Measurements from ENCODE around the gene TBL1X.

- no peak for TF ChIP-seq SIN3A (IDR thresholded peaks at IDR 0.05; ENCODE audit: borderline replicate concordance, insufficient read depth, low read depth, low read length)
- TF ChIP-seq, protein P1, sequence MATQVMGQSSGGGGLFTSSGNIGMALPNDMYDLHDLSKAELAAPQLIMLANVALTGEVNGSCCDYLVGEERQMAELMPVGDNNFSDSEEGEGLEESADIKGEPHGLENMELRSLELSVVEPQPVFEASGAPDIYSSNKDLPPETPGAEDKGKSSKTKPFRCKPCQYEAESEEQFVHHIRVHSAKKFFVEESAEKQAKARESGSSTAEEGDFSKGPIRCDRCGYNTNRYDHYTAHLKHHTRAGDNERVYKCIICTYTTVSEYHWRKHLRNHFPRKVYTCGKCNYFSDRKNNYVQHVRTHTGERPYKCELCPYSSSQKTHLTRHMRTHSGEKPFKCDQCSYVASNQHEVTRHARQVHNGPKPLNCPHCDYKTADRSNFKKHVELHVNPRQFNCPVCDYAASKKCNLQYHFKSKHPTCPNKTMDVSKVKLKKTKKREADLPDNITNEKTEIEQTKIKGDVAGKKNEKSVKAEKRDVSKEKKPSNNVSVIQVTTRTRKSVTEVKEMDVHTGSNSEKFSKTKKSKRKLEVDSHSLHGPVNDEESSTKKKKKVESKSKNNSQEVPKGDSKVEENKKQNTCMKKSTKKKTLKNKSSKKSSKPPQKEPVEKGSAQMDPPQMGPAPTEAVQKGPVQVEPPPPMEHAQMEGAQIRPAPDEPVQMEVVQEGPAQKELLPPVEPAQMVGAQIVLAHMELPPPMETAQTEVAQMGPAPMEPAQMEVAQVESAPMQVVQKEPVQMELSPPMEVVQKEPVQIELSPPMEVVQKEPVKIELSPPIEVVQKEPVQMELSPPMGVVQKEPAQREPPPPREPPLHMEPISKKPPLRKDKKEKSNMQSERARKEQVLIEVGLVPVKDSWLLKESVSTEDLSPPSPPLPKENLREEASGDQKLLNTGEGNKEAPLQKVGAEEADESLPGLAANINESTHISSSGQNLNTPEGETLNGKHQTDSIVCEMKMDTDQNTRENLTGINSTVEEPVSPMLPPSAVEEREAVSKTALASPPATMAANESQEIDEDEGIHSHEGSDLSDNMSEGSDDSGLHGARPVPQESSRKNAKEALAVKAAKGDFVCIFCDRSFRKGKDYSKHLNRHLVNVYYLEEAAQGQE (IDR thresholded peaks at IDR 0.05; ENCODE audit: insufficient read depth in 1 of 2, low read depth in 2 of 2, low read length in 1 of 2): no peak
- TF ChIP-seq, protein P2, sequence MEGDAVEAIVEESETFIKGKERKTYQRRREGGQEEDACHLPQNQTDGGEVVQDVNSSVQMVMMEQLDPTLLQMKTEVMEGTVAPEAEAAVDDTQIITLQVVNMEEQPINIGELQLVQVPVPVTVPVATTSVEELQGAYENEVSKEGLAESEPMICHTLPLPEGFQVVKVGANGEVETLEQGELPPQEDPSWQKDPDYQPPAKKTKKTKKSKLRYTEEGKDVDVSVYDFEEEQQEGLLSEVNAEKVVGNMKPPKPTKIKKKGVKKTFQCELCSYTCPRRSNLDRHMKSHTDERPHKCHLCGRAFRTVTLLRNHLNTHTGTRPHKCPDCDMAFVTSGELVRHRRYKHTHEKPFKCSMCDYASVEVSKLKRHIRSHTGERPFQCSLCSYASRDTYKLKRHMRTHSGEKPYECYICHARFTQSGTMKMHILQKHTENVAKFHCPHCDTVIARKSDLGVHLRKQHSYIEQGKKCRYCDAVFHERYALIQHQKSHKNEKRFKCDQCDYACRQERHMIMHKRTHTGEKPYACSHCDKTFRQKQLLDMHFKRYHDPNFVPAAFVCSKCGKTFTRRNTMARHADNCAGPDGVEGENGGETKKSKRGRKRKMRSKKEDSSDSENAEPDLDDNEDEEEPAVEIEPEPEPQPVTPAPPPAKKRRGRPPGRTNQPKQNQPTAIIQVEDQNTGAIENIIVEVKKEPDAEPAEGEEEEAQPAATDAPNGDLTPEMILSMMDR (IDR thresholded peaks at IDR 0.05): no peak
Observed at GRCh38 chrX:9785944-9786797, 321.3 kb downstream of the TBL1X start, which contains the start of gene SHROOM2.
